Osteoblast (primary cell): ENCODE results near the gene NUMA1. TPM values are rescaled to one million over a fixed set of nuclear protein-coding genes. Genes with fewer than 3 reads are reported as not detected.

Experiments used
- DNase-seq: peaks from one replicate; pipeline ENCODE4 v3.0.0; 2011; ENCODE audit warnings: low spot score, mixed read lengths; ENCODE audit not compliant: insufficient read length; ENCODE audit errors: missing footprints
- H2AFZ ChIP-seq: 2 replicates; pipeline ENCODE4 v1.6.0; 2011; ENCODE audit warnings: mild to moderate bottlenecking, low read length
- H3K27ac ChIP-seq: 2 replicates; pipeline ENCODE4 v1.5.1; 2011; ENCODE audit warnings: mild to moderate bottlenecking, low read depth, low read length, moderate library complexity
- H3K27me3 ChIP-seq: 2 replicates; pipeline ENCODE4 v1.6.0; 2012; ENCODE audit warnings: mild to moderate bottlenecking, control low read depth, inconsistent platforms, low read length, moderate library complexity; ENCODE audit not compliant: insufficient read depth
- H3K36me3 ChIP-seq: 2 replicates; pipeline ENCODE4 v1.5.1; 2011; ENCODE audit warnings: mild to moderate bottlenecking, low read length, control low read depth, moderate library complexity; ENCODE audit not compliant: insufficient read depth
- H3K4me1 ChIP-seq: 2 replicates; pipeline ENCODE4 v1.5.1; 2011; ENCODE audit warnings: mild to moderate bottlenecking, low read length, control low read depth, moderate library complexity; ENCODE audit not compliant: insufficient read depth
- H3K4me2 ChIP-seq: 2 replicates; pipeline ENCODE4 v1.6.0; 2011; ENCODE audit warnings: mild to moderate bottlenecking, low read length; ENCODE audit not compliant: insufficient read depth
- H3K4me3 ChIP-seq: fragments of 200-600 bp; sonication (generic); 3 replicates; pipeline ENCODE4 v1.5.1; 2012; ENCODE audit warnings: mild to moderate bottlenecking, low read length, inconsistent platforms; ENCODE audit not compliant: insufficient read depth
- H3K79me2 ChIP-seq: 2 replicates; pipeline ENCODE4 v1.6.0; 2012; ENCODE audit warnings: mild to moderate bottlenecking, low read length, control low read depth, inconsistent platforms; ENCODE audit not compliant: insufficient read depth
- H3K9me3 ChIP-seq: 2 replicates; pipeline ENCODE4 v1.5.1; 2011; ENCODE audit warnings: low read depth, low read length, control low read depth
- H4K20me1 ChIP-seq: 2 replicates; pipeline ENCODE4 v1.6.0; 2012; ENCODE audit warnings: mild to moderate bottlenecking, low read length, control low read depth; ENCODE audit not compliant: insufficient read depth
- CTCF ChIP-seq: IDR thresholded peaks from 2 replicates; pipeline ENCODE4 v1.5.1; 2011; ENCODE audit warnings: mild to moderate bottlenecking, low read depth, low read length, moderate library complexity; ENCODE audit errors: extremely low read depth
- total RNA-seq: library from RNA; depleted of rRNA; stranded (reverse); fragments of >200 nt; gene quantifications from 2 replicates; pipeline ENCODE4 v1.2.3, GENCODE V29; 2012

Gene NUMA1
- total RNA-seq, 1 donor: 176 TPM

GRCh38 chr11:72091292-72091691, 10.9 kb upstream of the NUMA1 start:
- H3K4me3 ChIP-seq: no peak overlapping the region
- H3K27ac ChIP-seq: peak overlapping the region; percentile 9
- no peak overlapping the region for H2AFZ ChIP-seq
- no peaks in the 10 kb centered on the region for H3K9me3 ChIP-seq
- peaks cover 32% of the 10 kb centered on the region for H3K36me3 ChIP-seq
- DNase-seq: peak; percentile 87
- H3K4me1 ChIP-seq: no peaks in the 10 kb centered on the region
- TF ChIP-seq CTCF: peak; percentile 86
- H4K20me1 ChIP-seq: no peaks in the 10 kb centered on the region
- no peaks in the 10 kb centered on the region for H3K79me2 ChIP-seq
- H3K27me3 ChIP-seq: no peaks in the 10 kb centered on the region
- H3K4me2 ChIP-seq: no peak overlapping the region

- Histone ChIP-seq H4K20me1 (no peaks in the 10 kb centered on the region), H3K79me2 (no peaks in the 10 kb centered on the region), H2AFZ (no peak overlapping the region), H3K36me3 (peaks cover 13% of the 10 kb centered on the region), H3K4me1 (no peaks in the 10 kb centered on the region), H3K4me2 (no peak overlapping the region), H3K9me3 (no peaks in the 10 kb centered on the region), H3K4me3 (no peak overlapping the region), H3K27me3 (no peaks in the 10 kb centered on the region), H3K27ac (no peak overlapping the region)
- TF ChIP-seq CTCF: no peak
- DNase-seq: no peak
These were observed 7.9 kb upstream of the NUMA1 start for GRCh38 chr11:72088076-72088808.

GRCh38 chr11:72085621-72086351, 5.4 kb upstream of the NUMA1 start:
- Histone ChIP-seq H3K4me2 (no peak overlapping the region), H3K4me3 (no peak overlapping the region), H3K27me3 (no peaks in the 10 kb centered on the region), H3K4me1 (no peaks in the 10 kb centered on the region), H3K9me3 (no peaks in the 10 kb centered on the region), H3K27ac (no peak overlapping the region), H4K20me1 (no peaks in the 10 kb centered on the region), H3K36me3 (peaks cover 12% of the 10 kb centered on the region), H2AFZ (no peak overlapping the region), H3K79me2 (no peaks in the 10 kb centered on the region)
- no peak for DNase-seq
- TF ChIP-seq CTCF: no peak

- DNase-seq: no peak
- H2AFZ ChIP-seq: no peak overlapping the region
- no peaks in the 10 kb centered on the region for H3K4me1 ChIP-seq
- no peaks in the 10 kb centered on the region for H3K27me3 ChIP-seq
- H3K79me2 ChIP-seq: peaks cover under 1% of the 10 kb centered on the region
- H4K20me1 ChIP-seq: no peaks in the 10 kb centered on the region
- H3K9me3 ChIP-seq: no peaks in the 10 kb centered on the region
- no peak overlapping the region for H3K4me3 ChIP-seq
- no peak overlapping the region for H3K27ac ChIP-seq
- H3K36me3 ChIP-seq: peaks cover 10% of the 10 kb centered on the region
- TF ChIP-seq CTCF: no peak
- H3K4me2 ChIP-seq: no peak overlapping the region
These were observed 4.6 kb upstream of the NUMA1 start for GRCh38 chr11:72084965-72085364.
